ENCODE measurements around the gene SHOC1.

- TF ChIP-seq CTCF (conservative IDR thresholded peaks at IDR 0.05; ENCODE audit: low read length) (no peak), EZH2phosphoT487 (IDR thresholded peaks at IDR 0.05; ENCODE audit: borderline replicate concordance) (no peak)
Measured at GRCh38 chr9:111766066-111766465, 28.7 kb downstream of the SHOC1 start.
